HG03097 (cell line): Measurements from ENCODE around the gene C6orf89.
"Not testable (repeated sequence)": the region's sequence is repeated elsewhere in the genome, so short reads cannot be mapped to it uniquely, and the experiment has no call there.

Source experiments
- ATAC-seq: cut with Tn5 transposase; IDR thresholded peaks from one replicate; pipeline ENCODE4 v1.9.1; 2021; ENCODE audit not compliant: unreplicated experiment, low FRiP score

Gene C6orf89

DNA sequence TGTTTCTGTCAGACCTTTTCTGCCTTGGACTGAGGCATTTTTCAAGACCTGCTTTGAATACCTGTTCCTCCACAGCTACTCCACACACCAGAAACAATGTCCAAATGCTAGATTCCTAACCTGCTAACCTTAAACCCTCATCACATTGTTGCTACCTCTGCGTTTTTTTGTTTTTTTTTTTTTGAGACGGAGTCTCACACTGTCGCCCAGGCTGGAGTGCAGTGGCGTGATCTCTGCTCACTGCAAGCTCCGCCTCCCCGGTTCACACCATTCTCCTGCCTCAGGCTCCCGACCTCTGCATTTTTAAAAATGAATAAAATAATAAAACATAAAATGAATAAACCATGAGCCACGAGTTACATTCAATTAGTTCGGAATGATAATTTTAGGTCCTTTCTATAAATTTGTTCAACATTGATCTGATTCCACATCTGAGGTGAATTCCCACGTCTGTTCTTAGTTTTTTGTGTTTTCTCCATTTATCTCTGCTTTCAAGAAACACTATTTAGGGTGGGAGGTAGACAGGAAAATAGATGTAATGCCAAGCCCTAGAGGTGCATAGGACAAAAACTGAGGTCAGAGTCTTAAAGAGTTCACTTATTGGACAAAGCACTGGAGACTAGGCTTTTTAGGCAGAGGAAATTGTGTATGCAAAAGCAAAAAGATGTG lies 1.3 kb downstream of the C6orf89 start:
- no peak for ATAC-seq

DNA sequence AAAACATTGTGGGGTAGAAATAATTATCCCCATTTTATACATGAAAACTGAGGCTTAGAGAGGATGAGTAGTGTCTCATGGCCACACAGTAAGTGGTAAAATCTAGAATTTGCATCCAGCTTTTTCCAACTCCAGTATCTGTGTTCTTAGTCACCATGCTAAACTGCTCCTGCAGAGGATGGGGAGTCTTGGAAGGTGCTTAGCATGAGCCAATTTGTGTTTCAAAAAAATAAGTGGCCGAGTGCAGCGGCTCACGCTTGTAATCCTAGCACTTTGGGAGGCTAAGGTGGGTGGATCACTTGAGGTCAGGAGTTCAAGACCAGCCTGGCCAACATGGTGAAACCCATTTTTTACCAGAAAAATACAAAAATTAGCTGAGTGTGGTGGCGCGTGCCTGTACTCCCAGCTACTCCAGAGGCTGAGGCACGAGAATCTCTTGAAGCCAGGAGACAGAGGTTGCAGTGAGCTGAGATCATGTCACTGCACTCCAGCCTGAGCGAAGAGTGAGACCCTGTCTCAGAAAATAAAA lies 2.4 kb downstream of the C6orf89 start:
- no peak for ATAC-seq

DNA sequence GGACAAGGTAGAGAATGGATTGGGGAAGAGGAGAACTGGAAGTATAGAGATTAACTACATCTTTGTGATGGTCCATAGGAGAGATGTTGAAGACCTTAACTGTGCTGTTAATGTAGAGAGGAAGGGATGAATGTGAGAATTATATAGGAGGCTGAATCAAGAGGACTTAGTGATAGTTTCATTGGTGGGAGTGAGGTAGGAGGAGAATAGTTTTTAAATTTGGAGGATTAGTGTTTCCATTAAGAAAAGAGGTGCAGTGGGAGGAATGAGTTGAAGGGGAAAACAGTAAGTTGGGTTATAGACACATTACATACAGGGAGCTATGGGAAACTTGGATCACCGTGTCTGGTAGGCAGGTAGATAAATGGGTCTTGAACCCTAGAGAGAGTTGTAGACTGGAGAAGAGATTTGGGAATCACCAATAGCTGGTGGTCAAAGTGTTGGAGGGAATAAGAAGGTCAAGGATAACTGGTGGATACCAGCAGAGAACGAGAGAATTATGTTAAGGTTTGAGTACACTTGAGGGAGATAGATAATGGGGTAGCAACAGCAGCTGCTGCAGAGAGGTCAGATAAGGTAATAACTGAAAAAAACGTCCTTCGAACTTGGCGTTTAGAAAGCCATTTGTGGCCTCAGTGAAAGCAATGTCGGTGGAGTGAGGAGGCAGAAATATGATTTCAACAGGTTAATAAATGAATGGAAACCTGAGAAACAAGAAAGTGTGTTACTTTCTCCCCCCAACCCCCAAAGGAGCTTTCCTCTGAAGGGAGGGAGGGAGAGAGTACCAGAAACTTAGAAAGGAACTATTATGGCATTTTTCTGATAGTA lies 3.1 kb downstream of the C6orf89 start:
- ATAC-seq = no peak

DNA sequence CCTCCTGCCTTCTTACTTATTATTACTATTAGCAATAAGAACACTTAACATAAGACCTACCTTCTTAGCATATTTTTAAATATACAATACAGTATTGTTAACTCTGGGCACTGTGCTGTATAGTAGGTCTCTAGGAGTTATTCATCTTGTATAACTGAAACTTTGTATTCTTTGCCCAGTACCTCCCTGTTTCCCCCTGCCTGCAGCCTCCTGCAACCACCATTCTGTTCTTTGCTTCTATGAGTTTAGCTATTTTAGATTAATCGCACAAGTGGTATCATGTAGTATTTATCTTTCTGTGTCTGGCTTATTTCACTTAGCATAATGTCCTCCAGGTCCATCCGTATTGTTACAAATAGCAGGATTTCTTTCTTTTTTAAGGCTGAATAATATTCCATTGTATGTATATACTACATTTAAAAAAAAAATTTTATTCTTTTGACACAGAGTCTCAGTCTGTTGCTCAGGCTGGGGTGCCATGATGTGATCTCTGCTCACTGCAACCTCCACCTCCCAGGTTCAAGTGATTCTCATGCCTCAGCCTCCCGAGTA lies 4.4 kb downstream of the C6orf89 start:
- no peak for ATAC-seq

DNA sequence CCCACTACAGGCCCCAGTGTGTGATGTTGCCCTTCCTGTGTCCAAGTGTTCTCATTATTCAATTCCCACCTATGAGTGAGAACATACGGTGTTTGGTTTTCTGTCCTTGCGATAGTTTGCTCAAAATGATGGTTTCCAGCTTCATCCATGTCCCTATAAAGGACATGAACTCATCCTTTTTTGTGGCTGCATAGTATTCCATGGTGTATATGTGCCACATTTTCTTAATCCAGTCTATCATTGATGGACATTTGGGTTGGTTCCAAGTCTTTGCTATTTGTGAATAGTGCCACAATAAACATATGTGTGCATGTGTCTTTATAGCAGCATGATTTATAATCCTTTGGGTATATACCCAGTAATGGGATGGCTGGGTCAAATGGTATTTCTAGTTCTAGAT lies 5.4 kb downstream of the C6orf89 start:
- not testable (repeated sequence) for ATAC-seq

DNA sequence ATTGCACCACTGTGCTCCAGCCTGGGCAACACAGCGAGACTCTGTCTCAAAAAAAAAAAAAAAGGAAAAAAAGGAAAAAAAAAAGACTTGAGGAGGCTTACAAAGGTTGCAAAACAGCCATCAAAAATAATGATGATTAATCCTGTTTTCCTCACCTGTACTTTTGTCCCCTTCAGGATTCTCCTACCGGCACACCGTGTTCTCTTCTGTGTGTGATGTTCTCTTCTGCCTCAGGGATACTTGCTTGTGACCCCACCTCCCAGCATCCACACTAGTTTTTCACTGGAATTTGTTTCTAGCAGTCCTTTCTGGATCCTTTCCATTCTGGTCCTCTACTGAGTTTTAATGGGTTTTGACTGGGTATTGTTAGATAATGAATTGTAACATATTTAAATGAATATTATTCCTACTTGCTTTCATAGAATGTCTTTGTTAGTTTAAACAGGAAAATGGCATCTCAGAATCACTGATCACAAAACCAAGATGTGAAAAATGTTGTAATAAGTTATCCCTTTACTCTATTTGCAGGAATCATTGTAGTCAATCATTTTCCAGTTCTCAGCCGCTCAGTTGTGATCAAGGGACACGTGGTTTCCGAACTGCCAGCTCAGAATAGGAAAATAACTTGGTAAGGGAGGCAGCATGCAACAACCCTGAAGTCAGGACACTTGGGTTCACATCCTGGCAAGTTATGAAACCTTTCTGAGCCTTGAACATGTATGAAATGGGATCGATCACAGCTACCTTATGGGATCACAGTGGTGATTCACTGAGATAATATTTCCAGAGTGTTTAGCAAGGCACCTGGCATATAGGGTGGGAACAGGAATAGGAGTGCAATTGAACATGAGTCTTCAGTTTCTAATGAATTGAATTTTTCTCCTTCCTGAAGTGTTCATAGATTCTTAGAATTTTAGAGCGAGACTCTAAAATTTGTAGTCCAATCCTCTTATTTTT lies 8.5 kb downstream of the C6orf89 start:
- ATAC-seq = no peak

DNA sequence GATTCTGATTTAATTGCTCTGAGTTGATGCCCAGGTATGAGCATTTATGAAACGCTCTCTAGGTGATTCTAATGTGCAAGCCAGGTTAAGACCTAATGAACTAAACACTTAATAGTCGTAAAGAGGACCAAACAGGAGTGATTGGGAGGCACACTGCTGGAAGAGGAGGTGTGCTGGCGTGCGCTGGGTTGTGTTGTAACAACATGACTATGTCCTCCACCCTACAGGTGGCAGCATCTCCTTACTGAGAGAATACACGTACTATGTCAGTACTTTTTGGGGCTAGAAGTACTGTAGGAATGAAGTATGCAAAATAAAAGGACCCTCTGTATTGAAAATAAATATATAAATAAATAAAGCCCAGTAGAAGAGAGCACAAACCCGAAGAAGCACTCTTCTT lies 11.9 kb downstream of the C6orf89 start:
- no peak for ATAC-seq

DNA sequence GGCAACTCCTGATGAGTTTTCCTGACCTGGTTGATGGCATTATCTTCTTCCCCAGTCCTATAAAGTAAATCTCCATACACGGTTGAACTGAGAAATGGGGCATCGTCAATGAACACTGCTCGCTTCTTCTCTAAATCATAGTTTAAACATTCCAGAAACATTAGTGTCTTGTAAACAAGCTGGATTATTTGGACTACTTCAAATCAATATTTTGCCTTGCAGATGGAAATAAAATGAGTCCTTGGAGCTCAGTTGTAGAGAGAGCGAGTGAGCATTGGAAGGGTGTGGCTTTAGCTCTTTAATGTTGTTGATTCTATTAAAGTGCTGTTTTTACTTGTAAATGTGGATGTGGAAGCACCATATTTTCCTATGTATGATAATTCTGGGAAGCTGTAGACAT lies 18.4 kb downstream of the C6orf89 start:
- ATAC-seq = no peak

DNA sequence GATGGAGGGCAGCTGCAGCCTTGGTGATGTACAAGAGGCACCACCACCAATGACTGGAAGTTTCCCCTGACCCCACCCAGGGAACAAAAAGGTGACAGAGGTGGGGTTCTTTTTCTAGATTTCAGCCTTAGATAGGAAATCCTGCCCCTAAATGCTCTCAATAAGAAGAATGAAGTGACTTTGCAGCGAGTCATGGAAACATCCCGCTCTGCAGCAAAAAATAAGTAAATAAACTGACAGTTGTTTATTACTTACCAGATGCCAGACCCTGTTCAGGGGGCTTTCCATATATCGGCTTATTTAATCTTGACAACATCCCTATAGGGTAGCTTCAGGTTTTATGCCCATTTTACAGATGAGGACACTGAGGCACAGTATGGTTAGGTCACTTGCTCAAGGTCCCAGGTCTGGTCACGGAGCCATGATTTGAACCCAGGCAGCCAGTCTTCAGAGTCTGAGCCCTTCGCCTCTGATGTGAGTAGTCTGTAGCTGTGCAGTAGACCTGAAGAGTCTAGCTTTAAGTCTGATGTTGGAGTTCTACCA lies 19.2 kb downstream of the C6orf89 start:
- ATAC-seq = no peak

DNA sequence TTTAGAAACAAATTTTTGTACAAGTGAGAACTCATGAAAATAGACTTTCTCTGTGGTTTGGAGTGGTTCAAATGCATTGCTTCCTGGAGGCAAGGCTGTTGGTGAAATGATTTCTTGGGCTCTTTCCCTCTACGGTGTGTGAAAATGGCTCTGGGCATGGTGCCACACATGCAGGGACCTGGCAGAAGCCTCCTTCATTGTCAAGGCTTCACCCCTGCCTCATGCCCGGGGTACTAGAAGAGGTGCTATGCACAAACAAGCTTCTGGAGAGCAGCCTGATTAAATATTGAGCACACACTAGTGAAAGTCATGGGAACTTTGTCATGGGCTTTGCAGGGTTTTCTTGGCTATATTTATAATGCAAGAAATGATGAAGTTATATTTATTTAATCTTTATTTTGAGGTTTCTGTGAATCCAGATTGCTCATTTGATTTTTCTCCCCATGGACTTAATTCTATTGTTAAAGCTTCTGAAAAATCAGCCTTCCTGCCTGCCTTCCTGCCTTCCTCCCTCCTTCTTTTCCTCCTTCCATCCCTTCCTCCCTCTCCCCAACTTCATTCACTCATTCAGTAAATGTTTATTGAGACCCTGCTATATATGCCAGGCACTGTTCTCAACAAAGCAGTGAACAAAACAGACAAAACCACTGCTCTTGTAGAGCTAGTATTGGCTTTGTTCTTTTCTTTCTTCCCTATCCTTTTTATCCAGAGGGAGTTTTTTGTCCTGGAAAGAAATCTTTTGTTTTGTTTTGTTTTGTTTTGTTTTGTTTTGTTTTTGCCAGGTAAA lies 21.0 kb downstream of the C6orf89 start:
- no peak for ATAC-seq

DNA sequence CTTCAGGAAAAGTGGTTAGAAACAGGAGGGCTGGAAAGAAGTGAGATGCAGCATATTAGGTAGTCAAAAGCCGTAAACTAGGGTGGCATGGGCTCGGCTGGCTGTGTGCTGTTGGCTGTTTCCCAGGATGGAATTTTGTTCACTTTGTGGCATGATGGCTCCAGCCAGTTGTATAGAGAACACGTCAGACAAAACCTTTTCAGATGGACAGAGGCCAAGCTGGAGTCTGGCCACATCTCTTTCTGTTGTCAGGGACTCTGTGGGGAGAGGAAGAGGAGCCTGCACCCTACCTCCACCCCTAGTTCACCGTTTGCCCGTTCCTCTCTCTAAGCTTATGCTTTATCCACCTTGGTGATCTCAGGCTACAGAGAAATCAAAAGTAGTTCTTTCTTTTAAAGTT lies 22.0 kb downstream of the C6orf89 start:
- ATAC-seq = no peak

DNA sequence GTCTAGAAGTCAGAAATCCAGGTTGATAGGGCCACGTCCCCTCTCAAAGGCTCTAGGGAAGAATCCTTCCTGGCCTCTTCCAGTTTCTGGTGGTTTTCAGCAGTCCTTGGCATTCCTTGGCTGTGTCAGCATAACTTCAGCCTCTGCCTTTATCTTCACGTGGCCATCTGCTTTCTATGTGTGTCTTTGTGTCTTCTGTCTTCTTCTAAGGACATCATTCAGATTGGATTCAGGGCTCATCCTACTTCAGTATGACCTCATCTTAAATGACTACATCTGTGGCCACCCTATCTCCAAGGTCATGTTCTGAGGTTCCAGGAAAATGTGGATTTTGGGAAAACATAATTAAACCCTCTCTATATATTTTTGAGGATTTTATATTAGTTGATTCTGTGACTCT lies 23.0 kb downstream of the C6orf89 start:
- ATAC-seq = no peak

DNA sequence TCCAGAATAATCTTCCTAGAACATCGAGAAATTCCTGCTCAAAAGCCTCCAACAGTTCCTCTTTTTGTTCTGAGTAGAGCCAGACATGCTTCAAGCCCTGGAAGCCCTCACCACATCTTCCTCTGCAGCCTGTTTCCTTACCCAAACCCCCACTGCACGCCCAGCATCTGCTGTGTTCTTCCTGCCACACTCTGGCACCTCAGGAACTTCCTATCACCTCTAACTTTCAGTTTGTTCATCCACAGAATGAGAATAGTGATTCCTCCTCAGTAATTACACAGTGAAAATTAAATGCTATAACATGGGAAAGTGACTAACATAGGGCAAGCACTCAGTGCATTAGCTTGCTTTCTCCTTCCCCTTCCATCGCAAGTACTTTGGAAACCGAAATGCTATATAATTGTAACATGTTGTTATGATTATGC lies 26.3 kb downstream of the C6orf89 start:
- ATAC-seq = peak; percentile 28

DNA sequence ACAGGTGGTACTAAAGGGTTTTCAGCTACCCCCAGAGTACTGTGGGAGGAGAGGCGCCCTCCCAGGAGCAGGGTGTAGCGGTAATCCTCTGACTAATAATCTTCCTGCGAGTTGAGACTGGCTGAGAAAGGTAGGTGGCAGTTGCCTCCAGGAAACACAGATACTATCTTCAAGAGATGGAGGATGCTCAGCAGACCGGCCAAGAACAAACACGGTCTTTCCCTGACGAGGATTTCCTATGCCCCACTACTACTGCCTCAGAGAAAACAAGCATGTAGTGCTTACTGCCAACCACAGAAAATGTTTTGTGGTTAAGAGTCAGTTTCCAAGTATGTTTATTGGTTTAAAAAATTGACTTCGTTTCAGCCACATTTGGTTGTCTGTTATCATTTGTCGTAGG lies 26.8 kb downstream of the C6orf89 start:
- peak; percentile 92 for ATAC-seq

DNA sequence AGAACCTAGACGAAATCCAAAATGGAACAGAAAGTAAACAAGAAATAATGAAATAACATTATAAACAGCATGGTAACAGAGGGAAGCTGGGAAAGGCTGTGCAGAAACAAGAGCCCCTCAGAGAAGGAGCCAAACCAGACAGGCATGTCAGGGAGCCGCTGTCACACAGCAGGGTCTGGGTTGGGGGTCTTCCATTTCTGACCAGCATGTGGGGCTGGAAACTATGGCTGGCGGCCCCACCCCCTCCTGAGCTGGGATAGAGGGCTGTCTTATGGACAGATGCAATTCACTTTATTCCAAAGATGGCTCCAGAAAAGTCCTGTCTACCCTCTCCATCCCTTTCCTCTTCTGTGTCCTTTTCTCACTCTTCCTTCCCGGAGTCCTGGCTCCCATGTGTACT lies 27.3 kb downstream of the C6orf89 start:
- ATAC-seq = no peak

DNA sequence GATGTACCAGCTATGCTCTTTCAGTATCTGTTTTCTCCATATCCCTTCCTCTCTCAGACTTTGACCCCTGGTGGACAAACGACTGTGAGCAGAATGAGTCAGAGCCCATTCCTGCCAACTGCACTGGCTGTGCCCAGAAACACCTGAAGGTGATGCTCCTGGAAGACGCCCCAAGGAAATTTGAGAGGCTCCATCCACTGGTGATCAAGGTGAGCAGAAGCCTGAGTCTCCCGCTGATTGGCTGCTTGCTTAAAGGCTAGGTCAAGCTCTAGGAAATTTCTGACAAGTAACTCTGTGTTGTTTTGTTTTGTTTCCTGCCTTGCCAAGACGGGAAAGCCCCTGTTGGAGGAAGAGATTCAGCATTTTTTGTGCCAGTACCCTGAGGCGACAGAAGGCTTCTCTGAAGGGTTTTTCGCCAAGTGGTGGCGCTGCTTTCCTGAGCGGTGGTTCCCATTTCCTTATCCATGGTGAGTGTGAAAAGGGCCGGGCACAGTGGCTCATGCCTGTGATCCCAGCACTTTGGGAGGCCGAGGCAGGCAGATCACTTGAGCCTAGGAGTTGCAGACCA lies 28.6 kb downstream of the C6orf89 start:
- no peak for ATAC-seq

DNA sequence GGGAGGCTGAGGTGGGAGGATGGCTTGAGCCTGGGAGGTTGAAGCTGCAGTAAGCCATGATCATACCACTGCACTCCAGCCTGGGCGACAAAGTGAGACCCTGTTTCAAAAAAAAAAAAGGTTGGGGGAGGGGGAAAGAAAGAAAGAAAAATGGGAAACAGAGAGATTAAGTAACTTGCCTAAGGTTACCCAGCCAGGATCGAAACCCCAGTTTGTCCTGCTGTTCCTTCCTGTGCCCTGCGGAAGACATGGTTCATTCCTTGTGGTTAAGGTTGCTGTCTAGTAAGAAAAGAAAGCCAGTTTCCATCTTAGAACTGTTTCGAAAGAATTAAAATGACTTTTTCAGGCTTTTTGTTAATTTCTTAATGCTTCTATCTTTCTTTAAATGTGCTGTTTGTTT lies 29.8 kb downstream of the C6orf89 start:
- no peak for ATAC-seq

DNA sequence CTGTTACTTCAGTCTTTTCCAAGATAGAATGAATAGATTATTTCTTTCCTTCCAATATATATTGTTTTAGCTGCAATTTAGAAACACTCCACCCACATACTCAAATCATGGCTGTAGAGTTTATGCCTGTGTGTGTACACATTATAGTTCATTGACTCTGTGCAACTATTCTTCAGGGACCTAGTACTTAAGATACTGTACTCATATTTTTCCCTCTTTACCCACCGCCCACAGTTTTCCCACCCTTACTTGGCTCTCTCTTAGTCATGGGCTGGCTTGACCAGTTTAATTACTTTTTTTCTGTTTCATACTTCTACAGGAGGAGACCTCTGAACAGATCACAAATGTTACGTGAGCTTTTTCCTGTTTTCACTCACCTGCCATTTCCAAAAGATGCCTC lies 30.4 kb downstream of the C6orf89 start:
- no peak for ATAC-seq

DNA sequence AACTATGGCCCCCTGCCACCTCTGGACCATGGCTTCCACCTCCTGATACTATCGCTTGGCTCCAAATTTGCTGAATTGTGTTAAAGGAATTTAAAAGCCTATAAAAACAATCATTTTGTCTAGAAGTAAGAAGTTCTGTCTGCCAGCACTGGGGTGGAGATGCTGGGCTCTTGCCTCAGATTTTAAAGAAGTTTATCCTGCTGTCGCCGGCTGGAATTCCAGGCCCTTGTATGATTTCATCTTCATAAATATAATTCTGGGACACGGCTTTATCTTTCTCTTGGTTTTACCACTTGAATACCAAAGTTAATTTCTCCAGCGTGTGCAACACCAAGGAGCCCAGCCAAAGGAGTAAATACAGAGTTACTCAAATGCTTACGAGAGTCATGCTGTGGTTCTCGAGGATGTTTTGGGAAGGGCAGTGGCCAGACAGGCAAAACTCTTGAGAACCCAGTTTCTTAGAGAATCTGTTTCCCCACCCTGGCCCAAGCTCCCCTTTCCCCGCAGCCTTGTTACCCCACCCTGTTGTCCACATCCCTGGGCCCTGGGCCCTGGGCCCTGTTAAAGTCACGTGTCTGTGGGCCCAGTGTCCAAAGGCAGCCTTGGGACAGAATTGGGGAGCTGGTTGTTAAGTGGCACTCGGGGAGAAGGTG lies 31.9 kb downstream of the C6orf89 start:
- ATAC-seq = no peak
